Activated naive CD8-positive, alpha-beta T cell treated with anti-CD3 and anti-CD28 coated beads for 36 hours (primary cell): ENCODE data around the gene TFCP2. TPM values are rescaled to one million over a fixed set of nuclear protein-coding genes. Genes with fewer than 3 reads are reported as not detected.

Experiments
- DNase-seq: peaks from one replicate; pipeline ENCODE4 v3.0.0; 2021
- H3K27ac Mint-ChIP-seq: one replicate; pipeline ENCODE4 v1.8.0; 2022; ENCODE audit warnings: mild to moderate bottlenecking, moderate library complexity, mixed read lengths
- H3K27me3 Mint-ChIP-seq: one replicate; pipeline ENCODE4 v1.8.0; 2022; ENCODE audit warnings: mild to moderate bottlenecking, mixed read lengths
- H3K36me3 Mint-ChIP-seq: one replicate; pipeline ENCODE4 v1.8.0; 2021; ENCODE audit warnings: mild to moderate bottlenecking, mixed read lengths
- H3K4me1 Mint-ChIP-seq: one replicate; pipeline ENCODE4 v1.8.0; 2021; ENCODE audit warnings: mixed read lengths
- H3K4me3 Mint-ChIP-seq: one replicate; pipeline ENCODE4 v1.8.0; 2022; ENCODE audit warnings: mild to moderate bottlenecking, moderate library complexity, mixed read lengths
- H3K9me3 Mint-ChIP-seq: one replicate; pipeline ENCODE4 v1.8.0; 2022; ENCODE audit warnings: mixed read lengths
- total RNA-seq, 2 experiments: library from RNA; stranded (reverse); gene quantifications; one replicate each; pipeline ENCODE4 v1.2.3, GENCODE V29; 2021

TFCP2 gene
- total RNA-seq, 2 experiments from 2014 or later: 32.3 to 33.4 TPM

DNA sequence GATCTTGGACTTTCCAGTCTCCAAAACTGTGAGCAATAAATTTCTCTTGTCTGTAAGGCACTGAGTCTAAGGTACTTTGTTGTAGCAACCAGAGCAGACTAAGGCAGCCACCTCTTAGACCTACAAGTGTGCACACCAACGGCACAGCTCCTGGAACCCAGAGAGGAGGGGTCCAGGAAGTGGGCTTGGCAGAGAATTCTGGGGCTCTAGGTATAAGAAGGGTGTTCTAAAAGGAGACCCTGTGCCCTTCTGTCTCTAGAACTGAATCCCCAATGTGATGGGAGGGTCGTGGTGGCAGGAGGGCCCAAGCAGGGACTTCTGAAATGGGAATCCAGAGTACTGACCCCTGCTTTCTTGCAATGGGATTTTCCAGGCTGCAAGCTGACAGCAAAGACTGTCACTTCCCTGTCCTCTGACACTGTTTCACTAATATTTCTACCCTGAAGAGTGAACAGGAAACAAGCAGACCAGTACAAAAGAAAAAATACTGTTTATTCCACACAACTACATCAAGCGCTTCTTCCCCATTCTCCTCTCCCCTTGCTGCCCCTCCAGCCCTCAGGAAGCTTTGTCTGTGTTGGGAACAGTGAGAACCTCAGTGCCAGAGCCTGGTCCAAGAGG is 13.6 kb upstream of the TFCP2 start:
- Mint-ChIP-seq H3K27me3 (no peaks in the 10 kb centered on the region), H3K27ac (no peak overlapping the region), H3K4me1 (peaks cover 5% of the 10 kb centered on the region), H3K4me3 (no peak overlapping the region), H3K36me3 (no peaks in the 10 kb centered on the region), H3K9me3 (no peaks in the 10 kb centered on the region)
- DNase-seq: no peak

- Mint-ChIP-seq H3K27me3 (no peaks in the 10 kb centered on the region), H3K9me3 (no peaks in the 10 kb centered on the region), H3K27ac (no peak overlapping the region), H3K36me3 (no peaks in the 10 kb centered on the region), H3K4me3 (no peak overlapping the region), H3K4me1 (peaks cover 5% of the 10 kb centered on the region)
- DNase-seq: no peak
These were observed 12.3 kb upstream of the TFCP2 start for GRCh38 chr12:51185171-51185717.

DNA sequence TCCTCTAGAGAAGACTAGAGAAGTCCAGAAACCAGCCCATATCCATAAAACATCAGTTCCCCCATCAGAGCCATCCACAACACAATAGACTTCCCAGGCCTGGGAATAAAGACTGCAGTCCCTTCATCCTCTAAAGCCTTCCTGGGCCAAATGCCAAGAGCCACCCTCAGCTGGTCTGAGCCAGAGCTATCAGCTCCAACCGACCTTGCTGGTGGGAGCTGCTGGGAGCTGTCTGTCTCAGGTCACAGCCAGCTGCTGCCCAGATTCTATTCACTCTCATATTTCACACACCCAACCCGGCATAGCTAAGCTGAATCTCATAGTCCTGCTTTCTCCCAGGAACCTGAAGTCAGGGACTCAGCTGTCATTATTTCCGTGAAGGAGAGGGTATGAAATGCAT is 10.9 kb upstream of the TFCP2 start:
- Mint-ChIP-seq H3K4me3 (no peak overlapping the region), H3K4me1 (peaks cover 3% of the 10 kb centered on the region), H3K36me3 (no peaks in the 10 kb centered on the region), H3K27me3 (no peaks in the 10 kb centered on the region), H3K27ac (no peak overlapping the region), H3K9me3 (no peaks in the 10 kb centered on the region)
- no peak for DNase-seq

DNA sequence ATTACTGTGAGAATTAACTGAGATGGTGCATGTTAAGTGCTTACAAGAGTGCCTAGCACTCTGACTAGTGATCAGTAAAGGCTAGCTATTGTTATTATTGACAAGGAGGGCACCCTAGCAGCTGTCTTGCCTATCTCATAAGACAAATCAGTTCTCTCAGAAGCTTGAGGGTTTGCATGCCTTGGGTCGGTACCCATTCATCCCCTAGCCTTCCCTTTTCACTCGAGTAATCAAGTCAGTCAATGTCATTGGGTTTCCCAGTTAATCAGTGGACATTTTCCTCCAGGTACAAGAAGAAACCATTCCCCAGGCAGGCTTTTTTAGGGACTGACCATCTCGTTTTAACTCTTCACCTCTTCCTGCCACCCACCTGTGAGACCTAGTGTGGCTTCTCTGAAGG is 10.4 kb upstream of the TFCP2 start:
- Mint-ChIP-seq H3K9me3 (no peaks in the 10 kb centered on the region), H3K36me3 (no peaks in the 10 kb centered on the region), H3K27ac (no peak overlapping the region), H3K4me3 (no peak overlapping the region), H3K27me3 (no peaks in the 10 kb centered on the region), H3K4me1 (peaks cover 2% of the 10 kb centered on the region)
- no peak for DNase-seq

- Mint-ChIP-seq H3K4me1 (peaks cover 2% of the 10 kb centered on the region), H3K36me3 (no peaks in the 10 kb centered on the region), H3K9me3 (no peaks in the 10 kb centered on the region), H3K27ac (no peak overlapping the region), H3K27me3 (no peaks in the 10 kb centered on the region), H3K4me3 (no peak overlapping the region)
- DNase-seq: no peak
These were observed 8.6 kb upstream of the TFCP2 start for GRCh38 chr12:51181558-51181957.

- no peak for DNase-seq
- H3K36me3 Mint-ChIP-seq: no peaks in the 10 kb centered on the region
- no peaks in the 10 kb centered on the region for H3K4me1 Mint-ChIP-seq
- H3K27me3 Mint-ChIP-seq: no peaks in the 10 kb centered on the region
- H3K4me3 Mint-ChIP-seq: no peak overlapping the region
- H3K9me3 Mint-ChIP-seq: no peaks in the 10 kb centered on the region
- no peak overlapping the region for H3K27ac Mint-ChIP-seq
These were observed 5.0 kb upstream of the TFCP2 start for GRCh38 chr12:51177897-51178296.

DNA sequence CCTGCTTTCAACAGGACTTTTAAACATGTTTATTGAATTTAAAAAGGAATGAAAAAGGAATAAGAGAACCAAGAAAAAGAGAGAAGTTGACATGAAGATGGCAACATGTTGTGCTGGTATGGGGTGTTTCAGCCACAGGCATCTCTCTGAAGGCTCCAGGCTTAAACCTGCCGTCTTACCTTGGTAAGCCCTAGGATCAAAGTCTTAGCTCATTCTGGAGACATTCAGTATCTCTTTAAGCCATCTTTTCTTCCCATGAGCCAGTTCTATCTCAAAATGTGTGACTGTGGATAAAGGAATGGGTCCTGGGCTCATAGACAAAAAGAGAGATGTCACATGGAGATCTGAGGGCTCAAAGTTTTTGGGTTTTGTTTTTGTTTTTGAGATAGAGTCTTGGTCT is 1.6 kb upstream of the TFCP2 start:
- Mint-ChIP-seq H3K36me3 (peaks cover 2% of the 10 kb centered on the region), H3K27me3 (no peaks in the 10 kb centered on the region), H3K9me3 (peaks cover 2% of the 10 kb centered on the region), H3K4me1 (peaks cover 6% of the 10 kb centered on the region), H3K4me3 (no peak overlapping the region), H3K27ac (no peak overlapping the region)
- DNase-seq: no peak

DNA sequence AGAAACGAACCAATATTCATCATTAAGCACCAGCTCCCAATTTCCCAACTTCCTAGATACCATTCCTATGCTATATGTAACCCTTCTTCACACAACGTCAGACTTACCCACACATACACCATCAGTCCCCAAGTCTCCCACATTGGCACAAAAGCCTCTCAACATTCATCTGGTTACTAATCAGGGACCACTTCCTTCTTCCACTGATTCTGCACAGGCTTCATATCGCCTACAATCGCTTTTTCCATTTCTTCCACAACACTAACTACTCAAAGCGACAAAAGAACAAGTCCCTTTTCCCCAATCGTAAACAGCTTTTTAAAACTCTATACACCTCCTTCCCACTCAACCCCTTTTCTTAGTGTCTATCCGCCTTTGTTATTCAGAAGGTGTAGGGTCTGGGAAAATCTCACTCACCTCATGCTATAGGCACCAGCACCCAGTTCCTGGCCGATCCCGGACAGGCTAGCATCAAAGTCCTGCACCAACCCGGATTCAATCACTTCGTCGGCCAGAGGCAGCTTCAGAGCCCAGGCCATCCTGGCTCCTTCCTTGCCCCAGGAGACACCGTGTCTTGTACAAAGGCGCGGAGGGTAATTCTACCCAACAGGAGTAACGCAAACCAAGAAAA is 936 bp downstream of the TFCP2 start:
- H3K36me3 Mint-ChIP-seq: peaks cover 5% of the 10 kb centered on the region
- DNase-seq: peak; percentile 20
- no peak overlapping the region for H3K27ac Mint-ChIP-seq
- H3K4me1 Mint-ChIP-seq: peaks cover 13% of the 10 kb centered on the region
- no peak overlapping the region for H3K4me3 Mint-ChIP-seq
- peaks cover 2% of the 10 kb centered on the region for H3K9me3 Mint-ChIP-seq
- H3K27me3 Mint-ChIP-seq: no peaks in the 10 kb centered on the region

- Mint-ChIP-seq H3K27ac (no peak overlapping the region), H3K4me1 (peaks cover 26% of the 10 kb centered on the region), H3K9me3 (peaks cover 2% of the 10 kb centered on the region), H3K27me3 (no peaks in the 10 kb centered on the region), H3K36me3 (peaks cover 30% of the 10 kb centered on the region), H3K4me3 (no peak overlapping the region)
- DNase-seq: no peak
These were observed 9.1 kb downstream of the TFCP2 start for GRCh38 chr12:51163795-51164194.

- Mint-ChIP-seq H3K27me3 (no peaks in the 10 kb centered on the region), H3K27ac (no peak overlapping the region), H3K4me1 (peaks cover 21% of the 10 kb centered on the region), H3K4me3 (no peak overlapping the region), H3K9me3 (peaks cover 2% of the 10 kb centered on the region), H3K36me3 (peaks cover 30% of the 10 kb centered on the region)
- DNase-seq: no peak
These were observed 10.7 kb downstream of the TFCP2 start for GRCh38 chr12:51162217-51162616.

DNA sequence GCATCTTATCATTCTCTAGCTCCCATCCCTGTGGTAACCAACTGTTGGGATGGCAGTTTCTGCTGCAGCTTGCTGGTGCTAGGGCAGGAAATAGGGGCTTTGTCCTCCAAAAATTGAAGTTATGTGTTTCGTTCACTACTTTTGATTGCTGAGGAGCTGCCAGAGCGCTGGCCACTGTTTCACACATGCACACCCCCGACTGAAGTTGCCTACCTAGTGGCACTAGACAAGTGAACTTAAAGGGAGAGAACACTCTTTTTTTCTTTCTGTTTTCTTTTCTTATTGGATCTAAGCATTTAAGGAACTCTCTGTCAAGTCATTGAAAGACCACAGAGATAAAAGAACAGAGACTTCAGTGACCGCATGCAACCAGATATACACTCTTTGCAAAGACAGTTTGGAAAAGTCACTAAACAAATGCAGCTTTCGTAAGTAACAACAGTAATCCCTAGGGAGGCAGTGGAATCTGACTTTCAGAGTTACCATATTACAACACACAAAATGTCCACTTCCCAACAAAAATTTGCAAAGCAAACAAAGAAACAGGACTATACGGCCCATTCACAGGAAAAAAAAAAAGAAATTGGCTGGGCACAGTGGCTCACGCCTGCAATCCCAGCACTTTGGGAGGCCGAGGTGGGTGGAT is 12.0 kb downstream of the TFCP2 start:
- Mint-ChIP-seq H3K27me3 (no peaks in the 10 kb centered on the region), H3K4me1 (peaks cover 17% of the 10 kb centered on the region), H3K9me3 (peaks cover 2% of the 10 kb centered on the region), H3K27ac (no peak overlapping the region), H3K36me3 (peaks cover 27% of the 10 kb centered on the region), H3K4me3 (no peak overlapping the region)
- DNase-seq: no peak

GRCh38 chr12:51156245-51156765 is 16.6 kb downstream of the TFCP2 start:
- Mint-ChIP-seq H3K27ac (no peak overlapping the region), H3K27me3 (no peaks in the 10 kb centered on the region), H3K36me3 (peaks cover 11% of the 10 kb centered on the region), H3K9me3 (no peaks in the 10 kb centered on the region), H3K4me1 (peaks cover 9% of the 10 kb centered on the region), H3K4me3 (no peak overlapping the region)
- no peak for DNase-seq

DNA sequence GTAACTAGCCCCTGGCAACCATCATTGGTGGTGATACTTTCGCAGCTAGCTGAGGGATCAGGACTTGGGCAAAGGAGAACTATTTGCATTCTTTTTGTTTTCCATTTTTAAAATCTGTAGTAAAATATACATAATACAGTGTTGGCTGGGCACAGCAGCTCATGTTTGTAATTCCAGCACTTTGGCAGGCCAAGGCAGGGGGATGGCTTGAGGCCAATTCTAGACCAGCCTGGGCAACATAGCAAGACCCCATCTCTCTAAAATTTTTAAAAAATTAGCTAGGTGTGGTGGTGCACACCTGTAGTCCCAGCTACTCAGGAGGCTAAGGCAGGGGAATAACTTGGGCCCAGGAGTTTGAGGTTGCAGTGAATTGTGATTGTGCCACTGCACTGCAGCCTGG is 20.0 kb downstream of the TFCP2 start:
- DNase-seq: no peak
- H3K9me3 Mint-ChIP-seq: no peaks in the 10 kb centered on the region
- H3K4me1 Mint-ChIP-seq: peaks cover 8% of the 10 kb centered on the region
- H3K4me3 Mint-ChIP-seq: no peak overlapping the region
- peaks cover 8% of the 10 kb centered on the region for H3K36me3 Mint-ChIP-seq
- H3K27ac Mint-ChIP-seq: no peak overlapping the region
- no peaks in the 10 kb centered on the region for H3K27me3 Mint-ChIP-seq

DNA sequence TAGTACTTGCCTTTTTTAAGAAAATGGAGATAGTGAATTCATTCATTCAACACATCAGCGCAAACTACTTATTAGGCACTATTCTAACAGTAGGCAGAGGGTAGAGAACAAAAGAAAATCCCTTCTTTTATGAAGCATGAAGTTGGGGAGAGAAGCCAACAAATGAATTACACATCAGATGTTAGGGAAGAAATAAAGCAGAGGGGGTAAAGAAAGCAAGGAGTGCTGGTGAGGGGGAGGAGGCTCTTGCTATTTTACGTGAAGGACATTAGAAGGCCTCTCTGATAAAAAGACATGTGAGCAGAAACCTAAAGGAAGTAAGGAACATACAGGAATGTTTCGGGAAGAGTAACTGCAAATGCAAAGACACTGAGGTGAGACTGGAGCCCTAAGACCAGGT is 22.2 kb downstream of the TFCP2 start:
- no peak overlapping the region for H3K4me3 Mint-ChIP-seq
- no peaks in the 10 kb centered on the region for H3K9me3 Mint-ChIP-seq
- H3K36me3 Mint-ChIP-seq: peaks cover 6% of the 10 kb centered on the region
- H3K27ac Mint-ChIP-seq: no peak overlapping the region
- H3K27me3 Mint-ChIP-seq: no peaks in the 10 kb centered on the region
- DNase-seq: no peak
- peaks cover 12% of the 10 kb centered on the region for H3K4me1 Mint-ChIP-seq

- Mint-ChIP-seq H3K36me3 (peaks cover 20% of the 10 kb centered on the region), H3K4me3 (no peak overlapping the region), H3K27ac (no peak overlapping the region), H3K9me3 (no peaks in the 10 kb centered on the region), H3K4me1 (peaks cover 10% of the 10 kb centered on the region), H3K27me3 (no peaks in the 10 kb centered on the region)
- no peak for DNase-seq
These were observed 25.6 kb downstream of the TFCP2 start for GRCh38 chr12:51147309-51147708.
